MCF 10A (cell line): Measurements from ENCODE around the gene ACACA. TPM values are rescaled to one million over a fixed set of nuclear protein-coding genes. Genes with fewer than 3 reads are reported as not detected.
A peak's percentile ranks its signal among the peaks of the same experiment; 100 is the strongest.

Experiments used
- BruUV-seq: library from RNA; stranded (reverse); fragments of 400-500 nt; replicated peaks from 2 replicates; lab custom pipeline; 2021; lab: Mats Ljungman, UMichigan
- CTCF ChIA-PET: fragments of 300-600 bp; sonication (Branson Sonifier 250); formaldehyde crosslinking; extraction: SDS; loops from one replicate; lab custom pipeline; 2021; ENCODE audit warnings: antibody characterized with exemption, inconsistent platforms; lab: Yijun Ruan, JAX
- POLR2A ChIA-PET: fragments of 300-600, 350-650 bp; sonication (Branson Sonifier 250); formaldehyde crosslinking; extraction: SDS; loops from one replicate; lab custom pipeline; 2020; ENCODE audit warnings: antibody characterized with exemption, inconsistent platforms; lab: Yijun Ruan, JAX
- DNase-seq: peaks from one replicate; pipeline ENCODE4 v3.0.0-alpha.2; 2018; ENCODE audit not compliant: unreplicated experiment
- H3K27ac Mint-ChIP-seq: one replicate; pipeline ENCODE4 v1.8.0; 2022; ENCODE audit warnings: mild to moderate bottlenecking, low read depth, mixed read lengths; ENCODE audit not compliant: unreplicated experiment
- H3K27me3 Mint-ChIP-seq: one replicate; pipeline ENCODE4 v1.8.0; 2022; ENCODE audit warnings: mixed read lengths; ENCODE audit not compliant: insufficient read depth, unreplicated experiment
- H3K36me3 Mint-ChIP-seq: one replicate; pipeline ENCODE4 v1.8.0; 2022; ENCODE audit warnings: mild to moderate bottlenecking, moderate library complexity, mixed read lengths; ENCODE audit not compliant: insufficient read depth, unreplicated experiment
- H3K4me1 Mint-ChIP-seq: one replicate; pipeline ENCODE4 v1.8.0; 2022; ENCODE audit warnings: mixed read lengths; ENCODE audit not compliant: insufficient read depth, unreplicated experiment
- H3K4me3 Mint-ChIP-seq: one replicate; pipeline ENCODE4 v1.8.0; 2022; ENCODE audit warnings: mild to moderate bottlenecking, moderate library complexity, mixed read lengths; ENCODE audit not compliant: unreplicated experiment
- H3K9me3 Mint-ChIP-seq: one replicate; pipeline ENCODE4 v1.8.0; 2022; ENCODE audit warnings: mixed read lengths; ENCODE audit not compliant: unreplicated experiment
- intact Hi-C: fragments of 100-400 bp; cut with micrococcal nuclease; formaldehyde crosslinking; loops from 2 replicates; pipeline ENCODE4 v1.14.1; 2022
- total RNA-seq: library from RNA; stranded (reverse); gene quantifications from 2 replicates; pipeline ENCODE4 v1.2.3, GENCODE V29; 2022
- TF ChIP-seq, protein P1 (sequence below): fragments of 200-600 bp; IDR thresholded peaks from one replicate; pipeline ENCODE4 v1.8.0; 2022; ENCODE audit warnings: antibody characterized with exemption, mild to moderate bottlenecking; ENCODE audit not compliant: unreplicated experiment

Gene ACACA
- total RNA-seq, 1 experiment from 2014 or later: 100 TPM

DNA sequence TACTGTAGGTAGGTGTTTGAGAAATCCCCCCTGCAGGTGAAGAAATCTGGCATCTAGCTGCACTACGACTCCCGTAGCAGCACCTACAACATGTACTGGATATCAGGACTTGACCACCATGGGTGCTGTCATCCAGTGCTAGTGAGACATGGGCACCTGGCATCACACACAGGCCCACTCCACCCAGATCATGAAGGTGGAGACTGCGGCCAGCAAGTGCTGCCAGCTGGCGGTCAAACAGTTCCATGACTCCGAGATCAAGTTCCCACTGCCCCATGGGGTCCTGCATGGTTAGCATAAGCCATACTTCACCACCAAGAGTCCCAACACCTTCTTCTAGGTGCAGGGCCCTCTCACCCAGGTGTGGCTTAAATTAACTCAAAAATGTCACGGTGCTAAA lies 243.8 kb downstream of the ACACA start:
- H3K9me3 Mint-ChIP-seq: peaks cover 4% of the 10 kb centered on the region
- peaks cover 24% of the 10 kb centered on the region for H3K4me1 Mint-ChIP-seq
- no peaks in the 10 kb centered on the region for H3K27me3 Mint-ChIP-seq
- DNase-seq: no peak
- H3K36me3 Mint-ChIP-seq: peaks cover 45% of the 10 kb centered on the region
- TF ChIP-seq, protein P1, sequence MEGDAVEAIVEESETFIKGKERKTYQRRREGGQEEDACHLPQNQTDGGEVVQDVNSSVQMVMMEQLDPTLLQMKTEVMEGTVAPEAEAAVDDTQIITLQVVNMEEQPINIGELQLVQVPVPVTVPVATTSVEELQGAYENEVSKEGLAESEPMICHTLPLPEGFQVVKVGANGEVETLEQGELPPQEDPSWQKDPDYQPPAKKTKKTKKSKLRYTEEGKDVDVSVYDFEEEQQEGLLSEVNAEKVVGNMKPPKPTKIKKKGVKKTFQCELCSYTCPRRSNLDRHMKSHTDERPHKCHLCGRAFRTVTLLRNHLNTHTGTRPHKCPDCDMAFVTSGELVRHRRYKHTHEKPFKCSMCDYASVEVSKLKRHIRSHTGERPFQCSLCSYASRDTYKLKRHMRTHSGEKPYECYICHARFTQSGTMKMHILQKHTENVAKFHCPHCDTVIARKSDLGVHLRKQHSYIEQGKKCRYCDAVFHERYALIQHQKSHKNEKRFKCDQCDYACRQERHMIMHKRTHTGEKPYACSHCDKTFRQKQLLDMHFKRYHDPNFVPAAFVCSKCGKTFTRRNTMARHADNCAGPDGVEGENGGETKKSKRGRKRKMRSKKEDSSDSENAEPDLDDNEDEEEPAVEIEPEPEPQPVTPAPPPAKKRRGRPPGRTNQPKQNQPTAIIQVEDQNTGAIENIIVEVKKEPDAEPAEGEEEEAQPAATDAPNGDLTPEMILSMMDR: no peak
- BruUV-seq: no TSS peak
- peak overlapping the region; percentile 76 for H3K27ac Mint-ChIP-seq
- CTCF ChIA-PET: no interaction called here
- POLR2A ChIA-PET: no interaction called here
- H3K4me3 Mint-ChIP-seq: no peak overlapping the region
- intact Hi-C loops: no loop called here

DNA sequence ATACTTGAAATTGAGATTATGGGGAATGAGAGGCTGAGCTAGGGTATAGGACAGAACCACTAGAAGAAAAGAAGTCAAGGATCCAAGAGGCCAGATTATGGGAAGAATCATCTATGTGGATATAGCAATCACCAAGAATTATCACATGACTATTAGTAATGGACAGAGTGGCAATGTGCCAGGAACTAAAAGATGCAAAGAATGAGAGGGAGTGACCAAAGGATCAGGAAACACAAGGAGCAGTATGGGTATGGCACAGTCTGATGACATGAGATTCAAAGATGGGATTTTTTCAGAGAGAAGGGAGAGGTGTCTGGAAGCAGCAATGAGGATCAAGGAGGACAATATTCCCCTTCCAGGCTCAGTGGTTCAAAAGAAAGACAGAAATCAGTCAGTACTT lies 245.7 kb downstream of the ACACA start:
- POLR2A ChIA-PET: no interaction called here
- no peak overlapping the region for H3K4me3 Mint-ChIP-seq
- peaks cover 5% of the 10 kb centered on the region for H3K9me3 Mint-ChIP-seq
- TF ChIP-seq, protein P1: no peak
- H3K27me3 Mint-ChIP-seq: no peaks in the 10 kb centered on the region
- peak overlapping the region; percentile 18 for H3K27ac Mint-ChIP-seq
- H3K4me1 Mint-ChIP-seq: peaks cover 28% of the 10 kb centered on the region
- CTCF ChIA-PET: no interaction called here
- no TSS peak for BruUV-seq
- intact Hi-C loops: no loop called here
- peaks cover 46% of the 10 kb centered on the region for H3K36me3 Mint-ChIP-seq
- DNase-seq: peak; percentile 47

DNA sequence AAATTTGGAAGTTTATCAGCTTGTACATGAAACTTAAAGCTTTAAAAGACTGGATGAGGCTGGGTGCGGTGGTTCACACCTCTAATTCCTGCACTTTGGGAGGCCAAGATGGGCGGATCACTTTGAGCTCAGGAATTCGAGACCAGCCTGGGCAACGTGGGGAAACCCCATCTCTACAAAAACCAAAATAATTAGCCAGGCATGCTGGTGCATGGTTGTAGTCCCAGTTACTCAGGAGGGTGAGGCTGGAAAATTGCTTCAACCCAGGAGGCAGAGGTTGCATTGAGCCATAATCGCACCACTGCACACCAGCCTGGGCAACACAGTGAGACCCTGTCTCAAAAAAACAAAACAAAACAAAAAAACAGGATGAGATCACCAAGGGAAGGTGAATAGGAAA lies 248.3 kb downstream of the ACACA start:
- peaks cover 52% of the 10 kb centered on the region for H3K36me3 Mint-ChIP-seq
- peaks cover 28% of the 10 kb centered on the region for H3K4me1 Mint-ChIP-seq
- no peak for DNase-seq
- ChIA-PET CTCF (interaction anchor here (1.1 to 1.3 kb wide), 2 partner anchors 10 to 82 kb away, joined by 3 to 5 read pairs; no protein-coding TSS in a partner anchor), POLR2A (interaction anchor here (1.3 to 2.0 kb wide), 2 partner anchors 10 to 18 kb away, joined by 4 to 7 read pairs; no protein-coding TSS in a partner anchor)
- H3K9me3 Mint-ChIP-seq: peaks cover 5% of the 10 kb centered on the region
- peak overlapping the region; percentile 43 for H3K27ac Mint-ChIP-seq
- no peak overlapping the region for H3K4me3 Mint-ChIP-seq
- H3K27me3 Mint-ChIP-seq: no peaks in the 10 kb centered on the region
- intact Hi-C loops: no loop called here
- no TSS peak for BruUV-seq
- TF ChIP-seq, protein P1: no peak

DNA sequence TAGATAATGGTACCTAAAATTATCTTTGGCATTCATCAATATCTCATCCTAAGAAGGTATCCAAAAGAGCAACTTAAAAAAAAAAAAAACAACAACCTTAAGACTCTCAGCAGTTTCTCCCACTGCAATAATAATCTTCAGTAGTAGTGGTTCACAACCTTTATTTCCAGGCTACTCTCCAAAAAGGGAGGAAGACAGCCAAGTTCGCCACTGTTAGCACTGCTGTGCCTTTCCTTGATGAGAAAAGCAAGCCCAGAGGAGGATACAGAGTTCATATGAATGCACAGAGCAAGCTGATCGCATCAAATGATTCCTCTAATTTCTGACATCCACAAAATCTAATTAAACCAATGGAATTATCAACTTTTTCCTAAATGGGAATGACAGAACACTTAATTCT lies 258.5 kb downstream of the ACACA start:
- POLR2A ChIA-PET: interaction anchor here (0.6 to 2.0 kb wide), 3 partner anchors 9 to 22 kb away, joined by 3 to 7 read pairs (median 4); no protein-coding TSS in a partner anchor
- Mint-ChIP-seq H3K27ac (peak overlapping the region; percentile 12), H3K4me1 (peaks cover 8% of the 10 kb centered on the region), H3K36me3 (peaks cover 61% of the 10 kb centered on the region), H3K9me3 (no peaks in the 10 kb centered on the region), H3K27me3 (no peaks in the 10 kb centered on the region), H3K4me3 (no peak overlapping the region)
- no TSS peak for BruUV-seq
- CTCF ChIA-PET: interaction anchor here (0.9 to 1.5 kb wide), 3 partner anchors 9 to 10 kb away, joined by 3 read pairs; no protein-coding TSS in a partner anchor
- intact Hi-C loops: no loop called here
- no peak for DNase-seq
- TF ChIP-seq, protein P1: no peak
